Tibial artery (tissue), 4 donors: ENCODE data around the gene MSL1.
A peak's percentile ranks its signal among the peaks of the same experiment; 100 is the strongest.

Source experiments
- DNase-seq, 2 donors: peaks; one replicate each; pipeline ENCODE4 v3.0.0-alpha.2; 2019
- H3K27ac ChIP-seq, 2 donors: fragments of 200-600 bp; sonication (generic) in 1 of 2; 1 replicate in 1 of 2; 2 replicates in 1 of 2; pipeline ENCODE4 v1.5.1; 2018 to 2019; ENCODE audit warnings: mild to moderate bottlenecking in 1 of 2
- H3K27me3 ChIP-seq, 2 donors: fragments of 200-600 bp; sonication (generic) in 1 of 2; one replicate each; pipeline versions ENCODE4 v1.5.1 to v1.6.0; 2016 to 2019
- H3K36me3 ChIP-seq, 3 donors: fragments of 200-600 bp; sonication (generic) in 2 of 3; one replicate each; pipeline ENCODE4 v1.5.1; 2016 to 2019; ENCODE audit warnings: mild to moderate bottlenecking in 2 of 3
- H3K4me1 ChIP-seq, 4 donors: fragments of 200-600 bp; sonication (generic) in 2 of 4; 1 replicate in 3 of 4; 2 replicates in 1 of 4; pipeline ENCODE4 v1.5.1; 2016 to 2019
- H3K4me3 ChIP-seq, 2 donors: fragments of 200-600 bp; sonication (generic) in 1 of 2; 1 replicate in 1 of 2; 2 replicates in 1 of 2; pipeline ENCODE4 v1.5.1; 2018 to 2019; ENCODE audit warnings: mild to moderate bottlenecking in 2 of 2
- H3K9me3 ChIP-seq, 3 donors: fragments of 200-600 bp; sonication (generic) in 1 of 3; one replicate each; pipeline ENCODE4 v1.5.1; 2016 to 2019
- intact Hi-C: fragments of 100-400 bp; cut with DNase I; formaldehyde crosslinking; loops from one replicate; pipeline ENCODE4 v1.15.0; 2023; ENCODE audit warnings: low total_unique reads
- TF ChIP-seq, protein P1 (sequence below), 2 experiments: fragments of 200-600 bp in 1 of 2; fragments of 450-650 bp in 1 of 2; IDR thresholded peaks; one replicate each; pipeline ENCODE4 v1.5.1; 2017 to 2019; ENCODE audit warnings: antibody characterized with exemption in 2 of 2, mild to moderate bottlenecking in 1 of 2, moderate library complexity in 1 of 2

The MSL1 gene

DNA sequence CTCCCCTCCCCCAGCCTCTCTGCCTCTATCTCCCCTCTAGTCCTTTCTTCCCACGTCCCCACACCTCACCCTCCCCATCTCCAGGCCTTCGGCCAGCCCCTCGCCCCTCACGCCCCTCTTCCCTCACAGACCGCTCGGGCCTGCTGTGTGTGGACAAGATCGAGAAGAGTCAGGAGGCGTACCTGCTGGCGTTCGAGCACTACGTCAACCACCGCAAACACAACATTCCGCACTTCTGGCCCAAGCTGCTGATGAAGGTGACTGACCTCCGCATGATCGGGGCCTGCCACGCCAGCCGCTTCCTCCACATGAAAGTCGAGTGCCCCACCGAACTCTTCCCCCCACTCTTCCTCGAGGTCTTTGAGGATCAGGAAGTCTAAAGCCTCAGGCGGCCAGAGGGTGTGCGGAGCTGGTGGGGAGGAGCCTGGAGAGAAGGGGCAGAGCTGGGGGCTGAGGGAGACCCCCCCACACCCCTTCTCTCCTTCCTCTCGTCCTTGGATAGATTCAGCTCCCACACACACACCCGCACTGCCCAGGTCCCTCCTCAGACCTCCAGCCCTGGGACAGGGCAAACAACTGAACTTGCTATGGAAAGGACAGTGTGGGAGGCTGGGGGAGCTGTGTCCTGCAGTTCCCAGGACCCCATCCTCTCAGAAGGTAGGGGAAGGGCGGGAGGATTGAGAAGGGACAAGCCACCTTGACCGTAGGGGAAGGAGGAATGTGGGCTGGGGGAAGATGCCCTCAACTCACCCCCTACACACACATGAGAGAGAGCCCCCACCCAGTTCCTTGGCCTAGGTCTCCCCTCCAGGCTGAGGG, 32.5 kb upstream of the MSL1 start:
- peak in 1 of 2 donors; percentile 26 for DNase-seq
- Histone ChIP-seq H3K9me3 (no peaks in the 10 kb centered on the region), H3K4me3 (no peak overlapping the region), H3K4me1 (peaks cover 0 to 58% (median 38%) of the 10 kb centered on the region in 4 donors), H3K27me3 (no peaks in the 10 kb centered on the region), H3K36me3 (peaks cover 81 to 100% (median 82%) of the 10 kb centered on the region in 3 donors), H3K27ac (peak overlapping the region; percentile 94 to 98)
- TF ChIP-seq, protein P1, sequence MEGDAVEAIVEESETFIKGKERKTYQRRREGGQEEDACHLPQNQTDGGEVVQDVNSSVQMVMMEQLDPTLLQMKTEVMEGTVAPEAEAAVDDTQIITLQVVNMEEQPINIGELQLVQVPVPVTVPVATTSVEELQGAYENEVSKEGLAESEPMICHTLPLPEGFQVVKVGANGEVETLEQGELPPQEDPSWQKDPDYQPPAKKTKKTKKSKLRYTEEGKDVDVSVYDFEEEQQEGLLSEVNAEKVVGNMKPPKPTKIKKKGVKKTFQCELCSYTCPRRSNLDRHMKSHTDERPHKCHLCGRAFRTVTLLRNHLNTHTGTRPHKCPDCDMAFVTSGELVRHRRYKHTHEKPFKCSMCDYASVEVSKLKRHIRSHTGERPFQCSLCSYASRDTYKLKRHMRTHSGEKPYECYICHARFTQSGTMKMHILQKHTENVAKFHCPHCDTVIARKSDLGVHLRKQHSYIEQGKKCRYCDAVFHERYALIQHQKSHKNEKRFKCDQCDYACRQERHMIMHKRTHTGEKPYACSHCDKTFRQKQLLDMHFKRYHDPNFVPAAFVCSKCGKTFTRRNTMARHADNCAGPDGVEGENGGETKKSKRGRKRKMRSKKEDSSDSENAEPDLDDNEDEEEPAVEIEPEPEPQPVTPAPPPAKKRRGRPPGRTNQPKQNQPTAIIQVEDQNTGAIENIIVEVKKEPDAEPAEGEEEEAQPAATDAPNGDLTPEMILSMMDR (IDR thresholded peaks at IDR 0.05) = no peak
- intact Hi-C loops = no loop called here

DNA sequence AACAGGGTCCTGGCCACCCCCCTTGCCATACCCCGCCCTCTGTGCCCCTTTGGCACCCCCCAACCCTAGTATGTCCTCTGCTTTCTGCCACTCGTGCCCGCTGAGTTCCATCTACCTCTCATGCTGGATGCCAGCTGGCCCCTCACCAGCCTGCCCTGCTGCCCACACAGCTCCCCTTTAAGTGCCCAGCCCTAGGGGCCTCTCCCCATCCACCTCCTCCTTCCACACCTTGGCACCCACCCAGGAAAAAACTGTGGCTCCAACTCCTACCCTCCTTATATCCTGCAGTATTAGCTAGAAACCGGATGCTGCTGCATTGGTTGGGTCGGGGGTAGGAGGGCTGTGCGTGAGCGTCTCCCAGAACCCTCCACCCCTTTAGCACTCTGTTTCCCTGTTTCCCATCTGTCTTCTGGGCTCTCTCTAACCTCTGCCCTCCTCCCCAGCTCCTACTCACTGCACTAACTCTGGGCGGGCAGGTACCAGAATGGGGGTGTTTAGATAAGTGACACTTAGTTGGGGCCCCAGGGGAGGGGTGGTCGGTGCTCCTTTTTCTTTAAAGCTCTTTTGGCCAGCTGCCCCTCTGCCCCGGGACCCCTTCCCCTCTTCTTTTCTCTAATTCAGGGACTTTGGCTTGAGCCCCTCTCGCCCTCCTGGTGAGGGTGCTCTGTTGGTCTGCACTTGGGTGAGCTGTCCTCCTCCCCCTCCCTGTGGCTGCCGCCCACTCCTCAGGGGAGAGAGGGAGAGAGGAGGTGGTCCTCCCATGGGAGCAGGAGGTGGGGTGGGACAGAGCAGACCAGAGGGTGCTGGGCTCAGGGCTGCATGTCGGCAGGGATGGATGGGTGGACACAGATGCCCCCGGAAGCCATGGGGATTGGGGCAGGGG, 31.3 kb upstream of the MSL1 start:
- peaks cover 81 to 100% (median 82%) of the 10 kb centered on the region in 3 donors for H3K36me3 ChIP-seq
- intact Hi-C loops = loop anchor here (1.0 kb wide), 1 partner anchor 14 kb away; no protein-coding TSS in a partner anchor
- peak in 1 of 2 donors; percentile 28 for DNase-seq
- H3K4me1 ChIP-seq = peaks cover 0 to 70% (median 50%) of the 10 kb centered on the region in 4 donors
- H3K4me3 ChIP-seq = no peak overlapping the region
- H3K27me3 ChIP-seq = no peaks in the 10 kb centered on the region
- peak overlapping the region; percentile 94 to 98 for H3K27ac ChIP-seq
- TF ChIP-seq, protein P1 (IDR thresholded peaks at IDR 0.05) = no peak
- H3K9me3 ChIP-seq = no peaks in the 10 kb centered on the region

DNA sequence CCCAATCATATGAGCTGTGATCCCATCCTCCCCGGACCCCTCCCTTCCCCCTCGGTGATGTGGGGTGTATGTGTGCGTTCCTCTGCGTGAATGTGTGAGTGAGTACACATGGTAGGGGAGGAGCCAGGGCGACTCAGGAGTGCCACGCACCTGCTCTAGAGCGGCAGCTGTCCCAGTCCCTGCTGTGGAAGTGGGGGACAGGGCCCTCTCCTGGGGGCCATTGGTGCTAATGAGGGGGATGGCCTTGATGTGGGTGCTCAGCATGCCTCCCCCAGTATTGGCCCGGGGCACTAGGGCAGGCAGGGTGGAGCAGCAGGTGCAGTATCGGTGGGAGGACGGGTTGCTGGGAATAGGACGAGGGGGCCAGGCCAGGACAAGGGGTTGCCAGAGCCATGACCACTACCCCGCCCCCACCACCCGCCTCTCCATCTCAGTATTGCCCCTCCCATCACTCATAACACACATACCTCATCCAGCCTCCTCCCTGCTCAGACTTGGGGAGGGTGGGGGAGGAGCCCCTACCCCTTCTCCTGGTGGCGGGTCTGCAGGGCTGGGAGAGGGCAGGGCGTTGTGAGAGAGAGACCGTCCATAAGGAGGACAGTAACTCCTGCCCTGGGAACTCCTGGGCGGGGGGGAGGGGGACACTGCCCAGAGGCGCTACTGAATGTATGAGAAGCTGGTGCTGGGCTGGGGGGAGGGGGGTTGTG, 29.9 kb upstream of the MSL1 start:
- Histone ChIP-seq H3K4me3 (no peak overlapping the region), H3K9me3 (no peaks in the 10 kb centered on the region), H3K27ac (peak overlapping the region; percentile 94 to 98), H3K4me1 (peaks cover 0 to 74% (median 57%) of the 10 kb centered on the region in 4 donors), H3K27me3 (no peaks in the 10 kb centered on the region), H3K36me3 (peaks cover 81 to 100% (median 84%) of the 10 kb centered on the region in 3 donors)
- peak; percentile 60 to 76 for DNase-seq
- intact Hi-C loops = no loop called here
- TF ChIP-seq, protein P1 (IDR thresholded peaks at IDR 0.05) = no peak

DNA sequence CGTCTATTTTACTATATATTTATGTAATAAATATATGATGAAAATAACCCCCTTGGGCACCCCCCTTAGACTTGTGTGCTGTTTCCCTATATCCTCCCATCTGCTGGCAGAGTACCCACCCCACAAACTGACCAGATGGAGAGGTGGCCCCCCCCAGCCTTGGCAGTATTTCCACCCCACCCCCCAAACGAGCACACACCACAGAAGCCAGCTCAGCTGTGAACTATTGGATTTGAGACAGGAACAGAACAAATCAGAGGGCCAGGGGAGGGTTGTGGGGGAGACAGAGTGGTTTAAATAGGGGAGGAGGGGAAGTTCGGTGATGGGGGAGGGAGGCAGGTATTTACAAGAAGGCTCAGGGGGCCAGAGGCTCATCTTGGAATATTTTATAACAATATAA, 29.2 kb upstream of the MSL1 start:
- Histone ChIP-seq H3K9me3 (no peaks in the 10 kb centered on the region), H3K4me1 (peaks cover 0 to 81% (median 65%) of the 10 kb centered on the region in 4 donors), H3K4me3 (no peak overlapping the region), H3K27me3 (no peaks in the 10 kb centered on the region), H3K36me3 (peaks cover 77 to 100% (median 83%) of the 10 kb centered on the region in 3 donors), H3K27ac (peak overlapping the region; percentile 94 to 98)
- TF ChIP-seq, protein P1 (IDR thresholded peaks at IDR 0.05) = no peak
- no peak for DNase-seq
- intact Hi-C loops = no loop called here

DNA sequence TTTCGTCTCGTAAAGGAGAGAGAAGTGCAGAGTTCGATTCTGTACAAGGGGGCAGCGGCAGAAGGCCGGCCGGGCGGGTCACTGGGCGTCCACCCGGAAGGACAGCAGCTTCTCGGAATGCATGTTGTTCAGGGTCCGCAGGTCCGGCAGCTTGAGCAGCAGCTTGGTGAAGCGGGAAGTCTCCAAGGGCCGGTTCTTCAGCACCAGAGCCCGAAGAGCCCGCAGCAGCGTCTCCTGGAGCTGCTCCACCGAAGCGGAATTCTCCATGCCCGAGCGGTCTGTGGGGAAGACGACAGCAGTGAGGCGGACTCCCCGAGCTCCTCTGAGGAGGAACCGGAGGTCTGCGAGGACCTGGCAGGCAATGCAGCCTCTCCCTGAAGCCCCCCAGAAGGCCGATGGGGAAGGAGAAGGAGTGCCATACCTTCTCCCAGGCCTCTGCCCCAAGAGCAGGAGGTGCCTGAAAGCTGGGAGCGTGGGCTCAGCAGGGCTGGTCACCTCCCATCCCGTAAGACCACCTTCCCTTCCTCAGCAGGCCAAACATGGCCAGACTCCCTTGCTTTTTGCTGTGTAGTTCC, 28.7 kb upstream of the MSL1 start:
- DNase-seq = no peak
- Histone ChIP-seq H3K27me3 (no peaks in the 10 kb centered on the region), H3K4me3 (no peak overlapping the region), H3K9me3 (no peaks in the 10 kb centered on the region), H3K36me3 (peaks cover 72 to 95% (median 78%) of the 10 kb centered on the region in 3 donors), H3K27ac (peak overlapping the region; percentile 94 to 98), H3K4me1 (peaks cover 0 to 86% (median 69%) of the 10 kb centered on the region in 4 donors)
- intact Hi-C loops = no loop called here
- TF ChIP-seq, protein P1 (IDR thresholded peaks at IDR 0.05) = no peak
